Urinary bladder (tissue), 4 donors: ENCODE data around the gene SNPH. TPM values are rescaled to one million over a fixed set of nuclear protein-coding genes. Genes with fewer than 3 reads are reported as not detected.
"Not testable (repeated sequence)": the region's sequence is repeated elsewhere in the genome, so short reads cannot be mapped to it uniquely, and the experiment has no call there.

Experiments
- DNase-seq: peaks from one replicate; pipeline ENCODE4 v3.0.0-alpha.2; 2015; ENCODE audit errors: extremely low spot score
- H3K27ac ChIP-seq: one replicate; pipeline ENCODE4 v1.5.1; 2013; ENCODE audit warnings: low read depth, mild to moderate bottlenecking, moderate library complexity
- H3K36me3 ChIP-seq: one replicate; pipeline ENCODE4 v1.6.1; 2013; ENCODE audit warnings: mild to moderate bottlenecking, moderate library complexity; ENCODE audit not compliant: insufficient read depth
- H3K4me1 ChIP-seq: one replicate; pipeline ENCODE4 v1.6.1; 2013; ENCODE audit warnings: mild to moderate bottlenecking, moderate library complexity; ENCODE audit not compliant: insufficient read depth
- H3K4me3 ChIP-seq: one replicate; pipeline ENCODE4 v1.5.1; 2013; ENCODE audit warnings: low read depth, low read length
- WGBS: extraction: QIAGEN DNeasy Blood & Tissue Kit; methylation state at CpG from one replicate; pipeline ENCODE4 v1.1.7; 2013; 5-methylcytosine and 5-hydroxymethylcytosine counted together
- polyA plus RNA-seq: library from polyadenylated mRNA; stranded (reverse); fragments of 200-250 nt; gene quantifications from one replicate; pipeline ENCODE4 v1.2.3, GENCODE V29; 2013
- total RNA-seq: library from RNA; depleted of rRNA; stranded (reverse); fragments of >200 nt; gene quantifications from one replicate; pipeline ENCODE4 v1.2.3, GENCODE V29; 2014
- donor health status: healthy with polysubstance abuse.
- donor health status: healthy.

The SNPH gene
- total and polyA plus RNA-seq, 2 donors = 3.5 to 7.3 TPM

DNA sequence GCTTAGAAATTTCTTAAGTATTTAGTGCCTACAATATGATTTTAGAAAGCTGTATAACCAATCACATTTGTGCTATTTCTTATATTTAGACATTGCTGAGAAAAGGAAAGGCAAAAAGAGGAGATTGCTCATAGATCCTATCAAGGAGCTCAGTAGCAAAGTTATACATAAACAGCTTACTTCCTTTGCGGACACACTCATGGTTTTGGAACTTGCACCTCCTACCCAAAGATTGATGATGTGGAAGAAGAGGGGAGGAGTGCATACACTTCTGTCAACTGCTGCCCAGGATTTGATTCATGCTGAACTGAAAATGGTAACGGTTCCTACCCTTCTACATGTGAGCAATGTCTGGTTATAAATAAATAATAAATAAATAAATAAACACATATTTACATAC lies 23.6 kb upstream of the SNPH start:
- no peaks in the 10 kb centered on the region for H3K36me3 ChIP-seq
- H3K4me3 ChIP-seq = no peak overlapping the region
- no peaks in the 10 kb centered on the region for H3K4me1 ChIP-seq
- no peak for DNase-seq
- no peak overlapping the region for H3K27ac ChIP-seq
- 24% methylated on average over 2 of the region's 2 CpGs for WGBS

DNA sequence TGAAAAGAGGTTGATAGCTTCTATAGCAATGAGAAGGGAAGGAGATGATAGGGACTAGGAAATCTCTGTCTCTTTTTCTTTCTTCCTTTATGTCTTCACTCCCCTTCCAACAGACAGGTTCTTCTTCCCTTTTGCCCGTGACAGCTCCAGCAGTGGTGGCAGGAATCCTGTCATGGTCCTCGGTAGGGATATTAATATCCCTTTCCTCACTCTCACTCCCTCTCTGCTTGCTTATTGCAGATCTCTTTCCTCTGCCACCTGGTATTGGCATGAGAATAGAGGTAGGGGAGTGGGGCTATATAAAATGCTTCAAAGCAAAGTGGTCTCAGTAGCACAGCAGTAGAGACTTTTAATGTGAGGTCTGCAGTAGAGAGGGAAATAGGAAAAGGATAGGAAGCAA lies 20.5 kb upstream of the SNPH start:
- H3K27ac ChIP-seq = no peak overlapping the region
- no peak overlapping the region for H3K4me3 ChIP-seq
- DNase-seq = no peak
- 29% methylated on average over 2 of the region's 2 CpGs for WGBS
- no peaks in the 10 kb centered on the region for H3K36me3 ChIP-seq
- no peaks in the 10 kb centered on the region for H3K4me1 ChIP-seq

DNA sequence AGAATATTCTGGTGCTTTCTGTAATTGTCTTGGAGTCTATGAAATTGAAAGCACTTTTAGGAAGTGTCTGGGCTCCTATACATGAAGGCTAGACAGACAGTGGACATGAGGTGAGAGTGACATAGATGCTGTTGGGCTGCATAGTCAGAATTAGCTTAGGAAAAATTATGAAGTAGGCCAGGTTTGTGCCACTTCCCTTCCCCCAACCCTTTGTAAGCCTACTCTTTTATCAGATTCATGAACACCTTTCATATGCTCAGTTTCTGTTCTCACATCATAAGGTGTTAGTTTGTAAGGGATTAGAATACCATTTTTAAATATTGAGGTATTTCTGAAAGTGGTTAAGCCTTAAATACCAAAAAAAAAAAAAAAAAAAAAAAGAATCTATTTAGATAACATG lies 18.4 kb upstream of the SNPH start:
- DNase-seq = no peak
- Histone ChIP-seq H3K27ac (no peak overlapping the region), H3K4me1 (no peaks in the 10 kb centered on the region), H3K4me3 (no peak overlapping the region), H3K36me3 (no peaks in the 10 kb centered on the region)

DNA sequence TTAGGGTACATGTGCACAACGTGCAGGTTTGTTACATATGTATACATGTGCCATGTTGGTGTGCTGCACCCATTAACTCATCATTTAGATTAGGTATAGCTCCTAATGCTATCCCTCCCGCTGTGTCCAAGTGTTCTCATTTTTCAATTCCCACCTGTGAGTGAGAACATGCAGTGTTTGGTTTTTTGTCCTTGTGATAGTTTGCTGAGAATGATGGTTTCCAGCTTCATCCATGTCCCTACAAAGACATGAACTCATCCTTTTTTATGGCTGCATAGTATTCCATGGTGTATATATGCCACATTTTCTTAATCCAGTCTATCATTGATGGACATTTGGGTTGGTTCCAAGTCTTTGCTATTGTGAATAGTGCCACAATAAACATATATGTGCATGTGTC lies 15.8 kb upstream of the SNPH start:
- H3K27ac ChIP-seq, H3K4me1 ChIP-seq: not testable (repeated sequence)
- 94% methylated on average over 2 of the region's 2 CpGs for WGBS

DNA sequence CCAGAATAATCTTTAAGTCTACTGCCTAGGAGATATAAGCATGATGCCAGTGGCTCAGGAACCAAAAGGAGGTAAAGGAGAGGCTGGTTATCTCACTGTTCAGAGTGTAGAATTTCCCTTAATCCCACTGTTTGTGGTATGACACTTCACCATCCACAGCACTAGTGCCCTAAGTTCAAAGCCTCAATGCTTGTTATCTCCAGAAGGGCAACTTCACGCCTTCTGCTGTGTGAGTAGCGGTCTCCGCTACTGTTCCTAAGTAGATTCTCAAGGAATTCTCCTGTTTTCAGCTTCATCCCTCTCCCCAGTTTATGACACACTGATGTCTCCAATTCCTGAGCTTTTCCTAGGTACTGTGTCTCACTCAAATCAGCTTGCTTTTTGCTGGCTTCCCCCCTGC lies 13.7 kb upstream of the SNPH start:
- Histone ChIP-seq H3K36me3 (no peaks in the 10 kb centered on the region), H3K4me3 (no peak overlapping the region)
- WGBS = 51% methylated on average over 3 of the region's 3 CpGs

More for the DNA sequence above, 15.8 kb upstream of the SNPH start:
- H3K36me3 ChIP-seq, H3K4me3 ChIP-seq, DNase-seq: not testable (repeated sequence)

DNA sequence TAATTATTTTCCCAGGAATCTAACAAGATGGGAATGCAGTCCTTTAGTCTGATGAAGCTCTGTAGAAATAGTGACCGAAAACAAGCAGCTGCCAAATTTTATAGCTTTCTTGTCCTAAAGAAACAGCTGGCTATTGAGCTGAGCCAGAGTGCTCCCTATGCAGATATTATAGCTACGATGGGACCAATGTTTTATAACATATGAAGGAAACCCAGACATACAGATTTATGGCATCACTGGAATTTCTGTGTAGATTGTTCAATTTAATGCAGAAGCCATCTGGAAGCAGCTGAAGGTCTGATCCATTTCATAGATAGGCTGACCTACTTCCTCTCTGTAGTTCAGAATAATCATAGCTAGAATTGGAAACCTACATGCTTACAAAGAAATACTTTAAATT lies 11.8 kb upstream of the SNPH start:
- no peaks in the 10 kb centered on the region for H3K36me3 ChIP-seq
- no peaks in the 10 kb centered on the region for H3K4me1 ChIP-seq
- H3K27ac ChIP-seq = no peak overlapping the region
- H3K4me3 ChIP-seq = no peak overlapping the region
- 14% methylated on average over 2 of the region's 2 CpGs for WGBS
- no peak for DNase-seq

More for the DNA sequence above, 13.7 kb upstream of the SNPH start:
- no peak overlapping the region for H3K27ac ChIP-seq
- H3K4me1 ChIP-seq = no peaks in the 10 kb centered on the region
- DNase-seq = no peak

DNA sequence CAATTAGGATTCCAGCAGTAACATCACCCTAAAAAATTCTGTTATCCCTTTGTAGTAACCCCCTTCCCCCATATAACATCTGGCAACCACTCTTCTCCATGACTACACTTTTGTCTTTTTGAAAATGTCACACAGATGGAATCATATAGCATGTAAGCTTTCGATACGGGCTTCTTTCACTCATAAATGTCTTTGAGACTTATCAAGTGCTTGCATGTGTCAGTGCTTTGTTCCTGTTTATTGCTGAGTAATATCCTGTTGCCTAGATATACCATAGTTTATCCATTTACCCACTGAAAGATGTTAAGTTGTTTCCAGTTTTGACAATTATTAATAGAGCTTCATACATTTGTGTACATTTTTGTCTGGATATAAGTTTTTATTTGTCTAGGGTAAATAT lies 10.4 kb upstream of the SNPH start:
- DNase-seq = no peak
- 54% methylated on average over 2 of the region's 2 CpGs for WGBS
- Histone ChIP-seq H3K27ac (no peak overlapping the region), H3K4me3 (no peak overlapping the region), H3K36me3 (no peaks in the 10 kb centered on the region), H3K4me1 (no peaks in the 10 kb centered on the region)

DNA sequence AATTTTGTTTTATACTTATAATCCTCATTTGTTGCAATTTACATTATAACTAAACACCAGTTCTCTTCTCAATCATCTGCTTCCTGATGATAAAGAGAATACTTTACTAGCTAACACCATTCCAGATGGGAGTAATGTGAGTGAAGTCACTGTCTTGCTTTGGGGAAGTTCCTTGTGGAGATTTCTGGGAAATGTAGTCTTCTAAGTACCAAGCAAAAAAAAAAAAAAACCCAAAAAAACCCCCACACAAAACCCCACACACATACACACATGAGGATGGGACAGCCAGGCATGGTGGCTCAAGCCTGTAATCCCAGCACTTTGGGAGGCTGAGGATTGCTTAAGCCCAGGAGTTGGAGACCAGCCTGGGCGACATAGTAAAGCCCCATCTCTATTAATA lies 2.2 kb upstream of the SNPH start:
- Histone ChIP-seq H3K36me3 (no peaks in the 10 kb centered on the region), H3K27ac (no peak overlapping the region), H3K4me3 (no peak overlapping the region), H3K4me1 (no peaks in the 10 kb centered on the region)
- no peak for DNase-seq
- 65% methylated on average over 1 of the region's 1 CpG for WGBS

DNA sequence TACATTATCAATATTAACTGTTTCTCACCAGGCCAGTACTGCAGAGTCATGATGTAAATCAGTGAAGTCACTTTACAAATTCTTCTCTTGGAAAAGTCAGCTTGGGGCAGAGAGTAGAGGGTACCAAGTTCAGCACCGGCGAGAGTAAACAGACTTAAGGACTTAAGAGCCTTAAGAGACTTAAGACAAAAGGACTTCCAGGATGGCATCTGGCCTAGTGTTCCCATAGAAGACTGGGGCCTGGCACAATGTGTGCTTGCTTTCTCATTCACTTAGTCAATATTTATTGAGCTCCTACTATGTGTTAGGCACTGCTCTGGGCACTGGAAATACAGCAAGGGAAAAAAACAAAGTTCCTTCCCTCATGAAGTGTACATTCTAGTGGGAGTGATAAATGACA lies 1.4 kb upstream of the SNPH start:
- H3K27ac ChIP-seq = no peak overlapping the region
- no peak overlapping the region for H3K4me3 ChIP-seq
- WGBS = 70% methylated on average over 2 of the region's 2 CpGs
- no peaks in the 10 kb centered on the region for H3K36me3 ChIP-seq
- no peaks in the 10 kb centered on the region for H3K4me1 ChIP-seq
- DNase-seq = no peak

DNA sequence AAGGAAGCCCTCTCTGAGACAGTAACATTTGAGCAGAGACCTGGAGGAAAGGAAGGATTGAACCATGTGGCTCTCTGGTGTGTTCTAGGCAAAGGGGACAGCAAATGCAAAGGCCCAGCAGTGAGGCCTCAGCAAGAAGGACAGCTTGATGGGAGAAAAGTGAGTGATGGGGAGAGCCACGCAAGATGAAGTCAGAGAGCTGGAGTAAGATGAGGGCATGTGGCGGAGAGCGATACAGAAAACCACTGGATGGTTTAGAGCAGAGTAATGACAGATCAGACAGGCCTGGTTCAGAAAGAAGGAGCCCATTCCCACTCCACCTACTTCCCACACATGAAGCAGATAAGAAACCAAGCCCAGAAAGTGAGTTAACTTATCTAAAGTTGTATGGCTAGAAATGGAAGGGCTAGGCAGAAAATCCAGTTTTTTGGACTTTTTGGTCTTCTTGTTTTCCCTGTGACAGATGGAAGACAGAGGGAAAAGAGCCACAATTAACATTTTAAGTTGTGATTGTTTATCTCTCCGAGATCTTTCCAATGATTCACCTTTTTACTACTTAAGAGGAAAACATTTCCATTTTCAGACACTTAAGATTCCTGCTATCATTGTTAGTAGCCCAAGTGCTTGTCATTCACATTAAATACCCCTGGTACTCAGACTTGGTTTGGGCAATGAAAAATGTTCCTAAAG lies 723 bp upstream of the SNPH start:
- no peak overlapping the region for H3K27ac ChIP-seq
- WGBS = 91% methylated on average over 4 of the region's 4 CpGs
- H3K36me3 ChIP-seq = no peaks in the 10 kb centered on the region
- no peak for DNase-seq
- H3K4me3 ChIP-seq = no peak overlapping the region
- H3K4me1 ChIP-seq = no peaks in the 10 kb centered on the region

DNA sequence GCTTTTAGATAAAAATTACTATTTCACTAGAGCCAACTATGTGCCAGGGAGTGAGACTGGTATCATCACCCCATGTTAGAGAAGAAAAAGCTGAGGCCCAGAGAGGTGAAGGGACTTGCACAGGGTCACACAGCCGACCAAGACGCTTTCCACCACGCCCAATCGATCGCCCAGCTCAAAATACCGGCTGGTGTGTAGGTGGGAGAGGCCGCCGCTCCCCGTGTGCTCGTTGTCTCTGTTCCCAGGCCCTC lies 253 bp upstream of the SNPH start:
- 3% methylated on average over 10 of the region's 10 CpGs for WGBS
- no peak for DNase-seq
- no peaks in the 10 kb centered on the region for H3K36me3 ChIP-seq
- H3K4me3 ChIP-seq = peak overlapping the region; percentile 80
- peak overlapping the region; percentile 58 for H3K27ac ChIP-seq
- H3K4me1 ChIP-seq = no peaks in the 10 kb centered on the region

DNA sequence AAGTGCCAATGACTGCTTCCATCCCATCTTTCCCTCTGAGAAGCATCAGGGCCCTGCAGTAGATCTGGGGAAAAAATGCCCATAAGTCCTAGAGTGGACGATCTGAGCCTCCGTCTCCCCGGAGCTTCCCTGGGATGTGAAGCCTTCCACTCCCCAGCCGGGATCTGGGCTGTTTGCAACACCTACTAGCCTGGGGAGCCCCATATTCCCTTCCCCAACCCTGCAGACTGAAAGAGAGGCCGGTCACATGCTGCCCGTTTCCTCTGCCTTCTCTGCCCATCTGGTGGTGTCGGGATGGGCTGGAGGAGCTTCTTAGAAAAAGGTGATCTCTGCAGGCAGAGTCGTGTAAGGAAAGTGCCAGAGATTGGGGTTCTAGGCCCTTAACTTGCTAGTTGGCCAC lies 1.1 kb downstream of the SNPH start:
- no peak overlapping the region for H3K27ac ChIP-seq

DNA sequence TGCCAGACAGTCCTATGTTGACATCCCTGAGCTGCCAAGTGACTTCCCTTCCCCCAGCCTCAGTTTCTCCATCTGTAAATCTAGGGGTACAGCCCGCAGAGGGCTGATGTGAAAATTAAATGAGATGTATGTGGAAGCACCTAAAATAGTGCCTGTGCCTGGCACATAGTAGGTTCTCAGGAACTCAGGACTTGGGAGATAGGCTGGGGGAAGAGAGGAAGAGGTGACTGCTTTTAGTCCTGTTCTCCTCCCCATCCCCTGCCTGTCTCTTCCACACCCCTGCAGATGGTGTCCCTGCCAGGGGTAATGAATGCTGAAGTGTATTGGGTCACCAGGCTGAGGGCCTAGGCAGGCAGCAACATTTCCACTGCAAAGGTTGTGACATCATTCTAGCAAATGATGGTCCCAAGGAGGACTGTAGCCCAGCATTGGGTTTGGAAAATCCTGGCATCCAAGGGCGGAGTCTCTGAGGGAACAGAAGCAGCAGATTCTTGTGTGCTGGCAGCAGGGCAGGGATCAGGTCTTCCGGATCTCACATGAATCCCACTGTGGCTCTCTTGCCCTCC lies 1.8 kb downstream of the SNPH start:
- no peak overlapping the region for H3K27ac ChIP-seq
- H3K4me3 ChIP-seq = no peak overlapping the region
- DNase-seq = no peak
- no peaks in the 10 kb centered on the region for H3K4me1 ChIP-seq
- 96% methylated on average over 3 of the region's 3 CpGs for WGBS
- no peaks in the 10 kb centered on the region for H3K36me3 ChIP-seq

More for the DNA sequence above, 1.1 kb downstream of the SNPH start:
- 70% methylated on average over 8 of the region's 8 CpGs for WGBS
- Histone ChIP-seq H3K4me1 (no peaks in the 10 kb centered on the region), H3K36me3 (no peaks in the 10 kb centered on the region), H3K4me3 (no peak overlapping the region)
- DNase-seq = no peak

DNA sequence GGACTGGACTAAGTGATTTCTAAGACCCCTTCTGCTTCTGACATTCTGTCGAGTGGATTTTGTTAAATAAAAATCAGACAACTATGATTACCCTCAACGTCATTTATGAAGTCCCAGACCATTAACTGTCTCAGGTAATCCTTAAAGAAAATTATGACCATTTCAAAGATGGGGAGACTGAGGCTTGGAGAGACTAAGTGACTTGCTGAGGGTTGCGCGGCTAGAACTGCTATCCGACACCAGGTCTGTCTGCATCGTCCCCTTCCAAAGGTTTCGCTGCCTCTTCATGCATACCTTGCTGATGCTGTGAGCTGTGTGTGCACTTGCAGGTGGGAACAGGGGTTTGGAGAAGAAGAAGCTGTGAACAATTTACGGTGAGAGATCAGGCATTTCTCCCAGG lies 3.1 kb downstream of the SNPH start:
- WGBS = 92% methylated on average over 8 of the region's 8 CpGs

DNA sequence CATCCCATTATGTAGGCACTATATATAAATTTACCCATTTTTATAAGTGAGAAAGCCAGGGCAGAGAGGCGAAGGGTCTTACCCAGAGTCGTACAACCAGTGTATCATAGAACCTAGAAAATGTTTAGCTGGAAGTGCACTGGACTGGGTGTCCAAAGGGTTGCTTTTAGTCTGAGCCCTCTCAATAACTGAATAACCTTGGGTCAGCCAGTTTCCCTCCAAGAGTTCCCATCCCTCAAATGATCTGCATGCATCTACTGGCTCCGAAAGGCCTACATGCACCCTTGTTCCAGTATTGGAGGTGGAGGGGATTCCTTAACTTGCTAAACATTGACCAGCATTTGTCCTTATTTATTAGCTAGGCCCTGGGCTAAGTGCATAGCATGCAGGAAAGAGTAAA lies 3.8 kb downstream of the SNPH start:
- Histone ChIP-seq H3K4me1 (no peaks in the 10 kb centered on the region), H3K4me3 (no peak overlapping the region), H3K27ac (no peak overlapping the region), H3K36me3 (no peaks in the 10 kb centered on the region)
- no peak for DNase-seq
- 94% methylated on average over 3 of the region's 3 CpGs for WGBS

More for the DNA sequence above, 3.1 kb downstream of the SNPH start:
- no peak for DNase-seq
- Histone ChIP-seq H3K4me1 (no peaks in the 10 kb centered on the region), H3K36me3 (no peaks in the 10 kb centered on the region), H3K27ac (no peak overlapping the region), H3K4me3 (no peak overlapping the region)
